Activated CD4-positive, alpha-beta T cell treated with anti-CD3 and anti-CD28 coated beads for 36 hours (primary cell): ENCODE data around the gene HS6ST3. TPM values are rescaled to one million over a fixed set of nuclear protein-coding genes. Genes with fewer than 3 reads are reported as not detected.

Source experiments
- ATAC-seq: fragments of 200-7000 bp; cut with Tn5 transposase; one replicate; pipeline ENCODE4 v1.10.0; 2021; ENCODE audit warnings: mild to moderate bottlenecking, moderate library complexity
- CTCF ChIA-PET: fragments of 350-600 bp; sonication (Branson Sonifier 250); formaldehyde crosslinking; loops from one replicate; lab custom pipeline; 2021; ENCODE audit warnings: antibody characterized with exemption; lab: Charles Lee
- POLR2A ChIA-PET: fragments of 350-600 bp; sonication (Branson Sonifier 250); formaldehyde crosslinking; loops from one replicate; lab custom pipeline; 2021; ENCODE audit warnings: antibody characterized with exemption, inconsistent platforms; lab: Charles Lee
- DNase-seq: peaks from one replicate; pipeline ENCODE4 v3.0.0-alpha.2; 2020
- H3K27ac Mint-ChIP-seq: one replicate; pipeline ENCODE4 v1.8.0; 2021; ENCODE audit warnings: mixed read lengths
- H3K27me3 Mint-ChIP-seq: one replicate; pipeline ENCODE4 v1.8.0; 2021; ENCODE audit warnings: mixed read lengths
- H3K36me3 Mint-ChIP-seq: one replicate; pipeline ENCODE4 v1.8.0; 2021; ENCODE audit warnings: low read depth, mixed read lengths
- H3K4me1 Mint-ChIP-seq: one replicate; pipeline ENCODE4 v1.8.0; 2021; ENCODE audit warnings: mixed read lengths
- H3K4me3 Mint-ChIP-seq: one replicate; pipeline ENCODE4 v1.8.0; 2021; ENCODE audit warnings: mild to moderate bottlenecking, moderate library complexity, mixed read lengths
- H3K9me3 Mint-ChIP-seq: one replicate; pipeline ENCODE4 v1.8.0; 2021; ENCODE audit warnings: low read depth, mixed read lengths
- intact Hi-C, 2 experiments: fragments of 100-400 bp; cut with DNase I in 1 of 2; cut with micrococcal nuclease in 1 of 2; formaldehyde crosslinking; loops; one replicate each; pipeline versions ENCODE4 v1.14.2 to v1.15.1; 2022 to 2024; cut with DNase I, micrococcal nuclease
- total RNA-seq, 2 experiments: library from RNA; stranded (reverse); gene quantifications; one replicate each; pipeline ENCODE4 v1.2.3, GENCODE V29; 2021

HS6ST3 gene
- total RNA-seq, 2 experiments from 2014 or later = not detected

- no peak for DNase-seq
- no peak for ATAC-seq
- Mint-ChIP-seq H3K36me3 (no peaks in the 10 kb centered on the region), H3K4me1 (no peaks in the 10 kb centered on the region), H3K4me3 (no peak overlapping the region), H3K27ac (no peak overlapping the region), H3K9me3 (peaks cover 7% of the 10 kb centered on the region), H3K27me3 (no peaks in the 10 kb centered on the region)
- intact Hi-C loops = no loop called here
- POLR2A ChIA-PET = no interaction called here
- CTCF ChIA-PET = no interaction called here
Measured at GRCh38 chr13:96677029-96677428, 587.1 kb downstream of the HS6ST3 start.

GRCh38 chr13:96678801-96679200, 588.9 kb downstream of the HS6ST3 start:
- CTCF ChIA-PET = no interaction called here
- Mint-ChIP-seq H3K27ac (no peak overlapping the region), H3K4me1 (no peaks in the 10 kb centered on the region), H3K27me3 (no peaks in the 10 kb centered on the region), H3K4me3 (no peak overlapping the region), H3K9me3 (peaks cover 7% of the 10 kb centered on the region), H3K36me3 (no peaks in the 10 kb centered on the region)
- POLR2A ChIA-PET = no interaction called here
- no peak for DNase-seq
- intact Hi-C loops = no loop called here
- no peak for ATAC-seq

- CTCF ChIA-PET = no interaction called here
Measured at GRCh38 chr13:96680898-96681297, 591.0 kb downstream of the HS6ST3 start.

GRCh38 chr13:96681766-96682165, 591.9 kb downstream of the HS6ST3 start:
- Mint-ChIP-seq H3K27ac (no peak overlapping the region), H3K27me3 (no peaks in the 10 kb centered on the region)
- intact Hi-C loops = no loop called here

More at GRCh38 chr13:96680898-96681297, 591.0 kb downstream of the HS6ST3 start:
- no peak for ATAC-seq
- Mint-ChIP-seq H3K36me3 (no peaks in the 10 kb centered on the region), H3K27me3 (no peaks in the 10 kb centered on the region), H3K4me3 (no peak overlapping the region), H3K4me1 (no peaks in the 10 kb centered on the region), H3K9me3 (peaks cover 5% of the 10 kb centered on the region), H3K27ac (no peak overlapping the region)
- intact Hi-C loops = no loop called here
- POLR2A ChIA-PET = no interaction called here
- DNase-seq = no peak

GRCh38 chr13:96684469-96684868, 594.6 kb downstream of the HS6ST3 start:
- H3K9me3 Mint-ChIP-seq = peaks cover 2% of the 10 kb centered on the region
- POLR2A ChIA-PET = no interaction called here
- no peak for ATAC-seq

More at GRCh38 chr13:96681766-96682165, 591.9 kb downstream of the HS6ST3 start:
- POLR2A ChIA-PET = no interaction called here
- Mint-ChIP-seq H3K36me3 (no peaks in the 10 kb centered on the region), H3K9me3 (peaks cover 5% of the 10 kb centered on the region), H3K4me1 (no peaks in the 10 kb centered on the region), H3K4me3 (no peak overlapping the region)
- no peak for DNase-seq
- no peak for ATAC-seq
- CTCF ChIA-PET = no interaction called here

GRCh38 chr13:96684907-96685306, 595.0 kb downstream of the HS6ST3 start:
- ChIA-PET POLR2A (no interaction called here), CTCF (interaction anchor here (0.6 to 1.4 kb wide), 2 partner anchors 191 to 232 kb away, joined by 3 read pairs; no protein-coding TSS in a partner anchor)
- Mint-ChIP-seq H3K4me1 (no peaks in the 10 kb centered on the region), H3K36me3 (no peaks in the 10 kb centered on the region), H3K4me3 (no peak overlapping the region), H3K27me3 (no peaks in the 10 kb centered on the region), H3K27ac (no peak overlapping the region), H3K9me3 (peaks cover 2% of the 10 kb centered on the region)
- no peak for DNase-seq
- intact Hi-C loops = no loop called here
- ATAC-seq = no peak

More at GRCh38 chr13:96684469-96684868, 594.6 kb downstream of the HS6ST3 start:
- CTCF ChIA-PET = interaction anchor here (0.6 to 1.4 kb wide), 2 partner anchors 191 to 232 kb away, joined by 3 read pairs; no protein-coding TSS in a partner anchor
- Mint-ChIP-seq H3K4me1 (no peaks in the 10 kb centered on the region), H3K36me3 (no peaks in the 10 kb centered on the region), H3K27ac (no peak overlapping the region), H3K4me3 (no peak overlapping the region), H3K27me3 (no peaks in the 10 kb centered on the region)
- DNase-seq = no peak
- intact Hi-C loops = no loop called here

GRCh38 chr13:96686286-96686685, 596.4 kb downstream of the HS6ST3 start:
- POLR2A ChIA-PET = interaction anchor here (0.5 kb wide), 1 partner anchor 204 kb away, joined by 3 read pairs; no protein-coding TSS in a partner anchor
- no peak overlapping the region for H3K27ac Mint-ChIP-seq
- no peaks in the 10 kb centered on the region for H3K36me3 Mint-ChIP-seq
- H3K4me1 Mint-ChIP-seq = no peaks in the 10 kb centered on the region
- CTCF ChIA-PET = no interaction called here
- no peak for DNase-seq
- intact Hi-C loops = no loop called here
- no peaks in the 10 kb centered on the region for H3K27me3 Mint-ChIP-seq
- no peak overlapping the region for H3K4me3 Mint-ChIP-seq
- H3K9me3 Mint-ChIP-seq = peaks cover 2% of the 10 kb centered on the region
- no peak for ATAC-seq

GRCh38 chr13:96687191-96687590, 597.3 kb downstream of the HS6ST3 start:
- no peak for DNase-seq
- Mint-ChIP-seq H3K4me3 (no peak overlapping the region), H3K4me1 (no peaks in the 10 kb centered on the region), H3K27me3 (no peaks in the 10 kb centered on the region), H3K36me3 (no peaks in the 10 kb centered on the region), H3K9me3 (no peaks in the 10 kb centered on the region), H3K27ac (no peak overlapping the region)
- no peak for ATAC-seq
- CTCF ChIA-PET = no interaction called here
- POLR2A ChIA-PET = no interaction called here
- intact Hi-C loops = no loop called here

- Mint-ChIP-seq H3K4me1 (no peaks in the 10 kb centered on the region), H3K27me3 (no peaks in the 10 kb centered on the region), H3K4me3 (no peak overlapping the region), H3K27ac (no peak overlapping the region), H3K9me3 (no peaks in the 10 kb centered on the region), H3K36me3 (no peaks in the 10 kb centered on the region)
- POLR2A ChIA-PET = no interaction called here
- intact Hi-C loops = no loop called here
- ATAC-seq (no peak), DNase-seq (no peak)
- CTCF ChIA-PET = no interaction called here
Measured at GRCh38 chr13:96690998-96691397, 601.1 kb downstream of the HS6ST3 start.

GRCh38 chr13:96696389-96696900, 606.5 kb downstream of the HS6ST3 start:
- H3K9me3 Mint-ChIP-seq = peaks cover 6% of the 10 kb centered on the region
- H3K27me3 Mint-ChIP-seq = no peaks in the 10 kb centered on the region
- DNase-seq = no peak
- ChIA-PET POLR2A (no interaction called here), CTCF (no interaction called here)
- no peak for ATAC-seq
- H3K4me1 Mint-ChIP-seq = no peaks in the 10 kb centered on the region
- no peaks in the 10 kb centered on the region for H3K36me3 Mint-ChIP-seq
- H3K27ac Mint-ChIP-seq = no peak overlapping the region
- intact Hi-C loops = no loop called here
- no peak overlapping the region for H3K4me3 Mint-ChIP-seq

- ATAC-seq (no peak), DNase-seq (no peak)
- Mint-ChIP-seq H3K27me3 (no peaks in the 10 kb centered on the region), H3K4me1 (no peaks in the 10 kb centered on the region), H3K27ac (no peak overlapping the region), H3K36me3 (no peaks in the 10 kb centered on the region), H3K9me3 (peaks cover 6% of the 10 kb centered on the region), H3K4me3 (no peak overlapping the region)
- CTCF ChIA-PET = no interaction called here
- POLR2A ChIA-PET = no interaction called here
- intact Hi-C loops = no loop called here
Measured at GRCh38 chr13:96700657-96701056, 610.8 kb downstream of the HS6ST3 start.

- Mint-ChIP-seq H3K9me3 (peaks cover 5% of the 10 kb centered on the region), H3K4me1 (no peaks in the 10 kb centered on the region), H3K27ac (no peak overlapping the region), H3K36me3 (no peaks in the 10 kb centered on the region), H3K4me3 (no peak overlapping the region), H3K27me3 (no peaks in the 10 kb centered on the region)
- POLR2A ChIA-PET = no interaction called here
- CTCF ChIA-PET = no interaction called here
- ATAC-seq (no peak), DNase-seq (no peak)
- intact Hi-C loops = no loop called here
Measured at GRCh38 chr13:96707146-96707545, 617.2 kb downstream of the HS6ST3 start.
